Measurements from ENCODE around the gene WASHC3. TPM values are rescaled to one million over a fixed set of nuclear protein-coding genes. Genes with fewer than 3 reads are reported as not detected.
"Not testable (repeated sequence)": the region's sequence is repeated elsewhere in the genome, so short reads cannot be mapped to it uniquely, and the experiment has no call there.

The WASHC3 gene
- 10 to 100 TPM; 44.7 to 68.0 (median 57.1) TPM for polyA plus RNA-seq (ENCODE audit: insufficient read depth in 1 of 5, insufficient read length in 5 of 5, low replicate concordance in 1 of 5)
- long read RNA-seq, donor 1, transcript WASHC3-201 (7 exons, 916 nt) = major isoform, 12 of 19 reads
- long read RNA-seq, donor 1, partial matches to known transcripts = 0 of 19 reads
- long read RNA-seq, donor 1, other reads (novel, unspliced or antisense) = 0 of 19 reads
- long read RNA-seq, donor 2, partial matches to known transcripts = 0 of 9 reads
- long read RNA-seq, donor 2, other reads (novel, unspliced or antisense) = 0 of 9 reads
- long read RNA-seq, donor 3, transcript WASHC3-201 (7 exons, 916 nt) = major isoform, 9 of 14 reads
- long read RNA-seq, donor 3, partial matches to known transcripts = 0 of 14 reads
- long read RNA-seq, donor 3, other reads (novel, unspliced or antisense) = 0 of 14 reads
- long read RNA-seq, donor 4, transcript WASHC3-201 (7 exons, 916 nt) = major isoform, 9 of 17 reads
- long read RNA-seq, donor 4, partial matches to known transcripts = 0 of 17 reads
- long read RNA-seq, donor 4, other reads (novel, unspliced or antisense) = 0 of 17 reads
- long read RNA-seq, donor 5, transcript WASHC3-201 (7 exons, 916 nt) = major isoform, 11 of 35 reads
- long read RNA-seq, donor 5, partial matches to known transcripts = 15 of 35 reads
- long read RNA-seq, donor 5, other reads (novel, unspliced or antisense) = 0 of 35 reads
- long read RNA-seq, donor 6, transcript WASHC3-201 (7 exons, 916 nt) = major isoform, 7 of 11 reads
- long read RNA-seq, donor 6, partial matches to known transcripts = 0 of 11 reads
- long read RNA-seq, donor 6, other reads (novel, unspliced or antisense) = 0 of 11 reads
- long read RNA-seq, donor 7, transcript WASHC3-201 (7 exons, 916 nt) = major isoform, 6 of 11 reads
- long read RNA-seq, donor 7, partial matches to known transcripts = 0 of 11 reads
- long read RNA-seq, donor 7, other reads (novel, unspliced or antisense) = 0 of 11 reads
- long read RNA-seq, donor 8, partial matches to known transcripts = 0 of 9 reads
- long read RNA-seq, donor 8, other reads (novel, unspliced or antisense) = 0 of 9 reads

- DNase-seq = peak; percentile 93 to 94
These were observed at the start of gene WASHC3 for GRCh38 chr12:102061560-102062418. Gene WASHC3 (minus strand): TSS chr12:102061991. CDS start chr12:102061962, 29 bp downstream.

- DNase-seq = no peak
These were observed 49.0 kb upstream of the WASHC3 start for GRCh38 chr12:102110782-102111181.

- DNase-seq = no peak
These were observed 46.2 kb upstream of the WASHC3 start for GRCh38 chr12:102107970-102108369.

GRCh38 chr12:102106905-102107304 lies 45.1 kb upstream of the WASHC3 start:
- no peak for DNase-seq

- no peak for DNase-seq
These were observed 35.1 kb upstream of the WASHC3 start for GRCh38 chr12:102096855-102097254.

GRCh38 chr12:102095677-102096263 lies 34.0 kb upstream of the WASHC3 start:
- DNase-seq = peak in 1 of 2 donors; percentile 30

GRCh38 chr12:102093319-102093718 lies 31.5 kb upstream of the WASHC3 start:
- no peak for DNase-seq

- not testable (repeated sequence) for DNase-seq
These were observed 27.5 kb upstream of the WASHC3 start for GRCh38 chr12:102089228-102089835.

GRCh38 chr12:102080842-102081241 lies 19.1 kb upstream of the WASHC3 start:
- DNase-seq = no peak

GRCh38 chr12:102072092-102072491 lies 10.3 kb upstream of the WASHC3 start:
- DNase-seq = not testable (repeated sequence)

GRCh38 chr12:102069707-102070106 lies 7.9 kb upstream of the WASHC3 start:
- DNase-seq = no peak

GRCh38 chr12:102067574-102068258 lies 5.9 kb upstream of the WASHC3 start:
- no peak for DNase-seq

- DNase-seq = no peak
These were observed 2.7 kb upstream of the WASHC3 start for GRCh38 chr12:102064476-102064875.

GRCh38 chr12:102063069-102063468 lies 1.3 kb upstream of the WASHC3 start:
- no peak for DNase-seq

GRCh38 chr12:102062419-102062806 lies 622 bp upstream of the WASHC3 start:
- no peak for DNase-seq

- DNase-seq = peak in 1 of 2 donors; percentile 32
These were observed 663 bp downstream of the WASHC3 start for GRCh38 chr12:102061096-102061559.

- DNase-seq = no peak
These were observed 2.4 kb downstream of the WASHC3 start for GRCh38 chr12:102059343-102059742.

GRCh38 chr12:102054345-102054744 lies 7.4 kb downstream of the WASHC3 start:
- DNase-seq = no peak

GRCh38 chr12:102053062-102053349 lies 8.8 kb downstream of the WASHC3 start:
- DNase-seq = no peak
